HCT116 (cell line): ENCODE results near the gene TUT7. TPM values are rescaled to one million over a fixed set of nuclear protein-coding genes. Genes with fewer than 3 reads are reported as not detected.

ENCODE experiments used
- ATAC-seq: fragments of 200-7000 bp; cut with Tn5 transposase; 2 replicates; pipeline ENCODE4 v1.9.1; 2020; ENCODE audit warnings: mild to moderate bottlenecking, moderate library complexity
- BruUV-seq: library from RNA; stranded (reverse); fragments of 400-500 nt; replicated peaks from 2 replicates; lab custom pipeline; 2021; lab: Mats Ljungman, UMichigan
- CTCF ChIA-PET: fragments of 300-600 bp; sonication (Branson Sonifier 250); formaldehyde crosslinking; loops from one replicate; lab custom pipeline; 2021; ENCODE audit warnings: antibody characterized with exemption; lab: Charles Lee
- POLR2A ChIA-PET: fragments of 300-600, 350-600 bp; sonication (Branson Sonifier 250); formaldehyde crosslinking; loops from one replicate; lab custom pipeline; 2021; ENCODE audit warnings: antibody characterized with exemption; lab: Charles Lee
- RAD21 ChIA-PET, 2 experiments: fragments of 300-600 bp; sonication (Branson Sonifier 250); formaldehyde crosslinking; loops; one replicate each; lab custom pipeline; 2023; ENCODE audit warnings: low total read pairs in 2 of 2; ENCODE audit not compliant: uncharacterized antibody in 2 of 2, unreplicated experiment in 2 of 2, low non-redundant PET in 1 of 2; lab: Charles Lee
- DNase-seq: peaks from one replicate; pipeline ENCODE4 v3.0.0-alpha.2; 2010; ENCODE audit warnings: low read depth, low spot score
- H2AFZ ChIP-seq: fragments of 200-600 bp; shearing (Covaris generic), sonication (generic); 2 replicates; pipeline ENCODE4 v1.6.1; 2017; ENCODE audit warnings: low read depth, mixed run types, mixed read lengths, antibody characterized with exemption, low read length; ENCODE audit not compliant: poor library complexity, severe bottlenecking
- H3K27ac ChIP-seq: 2 replicates; pipeline ENCODE4 v1.5.1; 2012; ENCODE audit warnings: low read depth, low read length
- H3K27me3 ChIP-seq: fragments of 200-600 bp; sonication (generic); 2 replicates; pipeline ENCODE4 v1.6.1; 2016; ENCODE audit warnings: mixed run types, low read length, mixed read lengths; ENCODE audit not compliant: insufficient read depth
- H3K36me3 ChIP-seq, 2 experiments: fragments of 200-500 bp in 1 of 2; fragments of 200-600 bp in 1 of 2; sonication (Bioruptor generic) in 1 of 2; sonication (generic) in 1 of 2; 2 replicates each; pipeline versions ENCODE4 v1.5.1 to v1.6.1; 2014 to 2016; ENCODE audit warnings: low read length in 2 of 2, inconsistent platforms in 1 of 2, mixed read lengths in 1 of 2, mixed run types in 1 of 2; ENCODE audit not compliant: insufficient read depth in 2 of 2, control insufficient read depth in 1 of 2
- H3K4me1 ChIP-seq, 2 experiments: fragments of 200-600 bp in 1 of 2; sonication (generic) in 1 of 2; 2 replicates each; pipeline versions ENCODE4 v1.5.1 to v1.6.1; 2012 to 2017; ENCODE audit warnings: low read length in 2 of 2, inconsistent platforms in 1 of 2, mild to moderate bottlenecking in 1 of 2, mixed read lengths in 1 of 2, mixed run types in 1 of 2, moderate library complexity in 1 of 2; ENCODE audit not compliant: insufficient read depth in 2 of 2, control insufficient read depth in 1 of 2
- H3K4me2 ChIP-seq: fragments of 200-600 bp; sonication (generic); 2 replicates; pipeline ENCODE4 v1.6.1; 2017; ENCODE audit warnings: mixed run types, low read length, mixed read lengths
- H3K4me3 ChIP-seq, 2 experiments: fragments of 200-600 bp in 1 of 2; sonication (generic) in 1 of 2; replicated peaks in 1 of 2; 2 replicates each; pipeline ENCODE4 v1.5.1; 2011 to 2016; ENCODE audit warnings: low read length in 2 of 2, control low read depth in 1 of 2, low read depth in 1 of 2, mild to moderate bottlenecking in 1 of 2, mixed read lengths in 1 of 2, mixed run types in 1 of 2
- H3K79me2 ChIP-seq: fragments of 200-600 bp; sonication (generic); 2 replicates; pipeline ENCODE4 v1.6.1; 2017; ENCODE audit warnings: mild to moderate bottlenecking, mixed run types, low read length, moderate library complexity, mixed read lengths; ENCODE audit not compliant: insufficient read depth
- H3K9ac ChIP-seq: fragments of 200-600 bp; sonication (generic); 2 replicates; pipeline ENCODE4 v1.6.1; 2016; ENCODE audit warnings: low read length, mixed read lengths
- H3K9me2 ChIP-seq: fragments of 200-600 bp; sonication (generic), shearing (Covaris generic); 2 replicates; pipeline ENCODE4 v1.6.1; 2017; ENCODE audit warnings: mixed run types, mild to moderate bottlenecking, moderate library complexity; ENCODE audit not compliant: insufficient read depth
- H3K9me3 ChIP-seq, 2 experiments: fragments of 200-500 bp in 1 of 2; fragments of 200-600 bp in 1 of 2; sonication (Bioruptor generic) in 1 of 2; sonication (generic) in 1 of 2; 2 replicates each; pipeline ENCODE4 v1.6.1; 2014 to 2017; ENCODE audit warnings: low read length in 2 of 2, mixed read lengths in 2 of 2, inconsistent platforms in 1 of 2, low read depth in 1 of 2, mild to moderate bottlenecking in 1 of 2, mixed run types in 1 of 2, moderate library complexity in 1 of 2; ENCODE audit not compliant: control insufficient read depth in 1 of 2, insufficient read depth in 1 of 2
- H4K20me1 ChIP-seq: fragments of 200-600 bp; sonication (generic), shearing (Covaris generic); 2 replicates; pipeline ENCODE4 v1.6.1; 2017; ENCODE audit warnings: mixed run types, mild to moderate bottlenecking, moderate library complexity; ENCODE audit not compliant: insufficient read depth
- CEBPB ChIP-seq: IDR thresholded peaks from 2 replicates; pipeline ENCODE4 v1.6.1; 2012; ENCODE audit warnings: low read depth
- CTCF ChIP-seq, 3 experiments: fragments of 200-600 bp in 1 of 3; sonication (generic) in 1 of 3; IDR thresholded peaks in 2 of 3; conservative IDR thresholded peaks in 1 of 3; 2 replicates each; pipeline ENCODE4 v1.5.1; 2012 to 2017; ENCODE audit warnings: low read depth in 2 of 3, low read length in 2 of 3, antibody characterized with exemption in 1 of 3, borderline replicate concordance in 1 of 3, control low read depth in 1 of 3, mild to moderate bottlenecking in 1 of 3, mixed read lengths in 1 of 3, mixed run types in 1 of 3, moderate library complexity in 1 of 3; ENCODE audit not compliant: insufficient read depth in 1 of 3
- EGR1 ChIP-seq: IDR thresholded peaks from 2 replicates; pipeline ENCODE4 v1.6.1; 2012; ENCODE audit warnings: low read depth
- EZH2 ChIP-seq: fragments of 200-600 bp; sonication (generic); IDR thresholded peaks from 2 replicates; pipeline ENCODE4 v1.6.1; 2017; ENCODE audit warnings: antibody characterized with exemption, mixed run types
- EZH2phosphoT487 ChIP-seq: fragments of 200-600 bp; IDR thresholded peaks from 2 replicates; pipeline ENCODE4 v1.6.1; 2018; ENCODE audit warnings: antibody characterized with exemption, borderline replicate concordance
- FOSL1 ChIP-seq: IDR thresholded peaks from 2 replicates; pipeline ENCODE4 v1.6.1; 2012; ENCODE audit warnings: low read depth
- POLR2AphosphoS5 ChIP-seq: IDR thresholded peaks from 2 replicates; pipeline ENCODE4 v1.6.1; 2011; ENCODE audit warnings: mild to moderate bottlenecking, low read depth, low read length, moderate library complexity
- RAD21 ChIP-seq: IDR thresholded peaks from 2 replicates; pipeline ENCODE4 v1.6.1; 2012; ENCODE audit warnings: low read depth, mild to moderate bottlenecking
- REST ChIP-seq: IDR thresholded peaks from 2 replicates; pipeline ENCODE4 v1.6.1; 2012; ENCODE audit warnings: low read depth
- SRF ChIP-seq: IDR thresholded peaks from 2 replicates; pipeline ENCODE4 v1.6.1; 2012; ENCODE audit warnings: low read depth
- TCF7L2 ChIP-seq: IDR thresholded peaks from 2 replicates; pipeline ENCODE4 v1.7.0; 2011; ENCODE audit warnings: borderline replicate concordance, inconsistent platforms; ENCODE audit not compliant: insufficient read depth, insufficient read length; ENCODE audit errors: extremely low read depth
- YY1 ChIP-seq: IDR thresholded peaks from 2 replicates; pipeline ENCODE4 v1.6.1; 2011; ENCODE audit warnings: low read length, low read depth, moderate library complexity, mild to moderate bottlenecking; ENCODE audit not compliant: insufficient replicate concordance; ENCODE audit errors: extremely low read depth
- ZFX ChIP-seq: fragments of 450-650 bp; IDR thresholded peaks from 2 replicates; pipeline ENCODE4 v1.6.1; 2017
- intact Hi-C: fragments of 100-400 bp; cut with micrococcal nuclease; formaldehyde crosslinking; loops from 2 replicates; pipeline ENCODE4 v1.10.0; 2022
- total RNA-seq: library from RNA; stranded (reverse); gene quantifications from one replicate; pipeline ENCODE4 v1.2.1, GENCODE V29; 2021; ENCODE audit not compliant: unreplicated experiment

The TUT7 gene
- total RNA-seq, 1 experiment from 2014 or later = 23.1 TPM

DNA sequence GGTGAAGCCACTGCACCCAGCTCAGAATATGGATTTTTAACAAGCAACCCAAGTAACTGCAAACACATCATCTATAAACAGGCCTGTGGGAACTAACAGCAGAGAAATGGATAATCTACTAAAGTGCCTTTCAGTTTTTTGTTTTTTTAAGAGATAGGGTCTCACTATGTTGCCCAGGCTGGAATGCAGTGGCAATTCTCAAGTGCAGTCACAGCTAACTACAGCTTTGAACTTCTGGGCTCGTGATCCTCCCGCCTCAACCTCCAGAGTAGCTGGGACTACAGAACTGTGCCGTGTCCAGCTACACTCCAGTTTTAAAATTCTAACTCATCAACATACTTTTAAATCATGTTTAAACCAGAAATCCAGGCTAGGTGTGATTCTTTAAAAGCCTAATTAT is 11.9 kb downstream of the TUT7 start:
- Histone ChIP-seq H3K36me3 (peaks cover 21 to 61% of the 10 kb centered on the region in 2 experiments), H4K20me1 (no peaks in the 10 kb centered on the region), H3K9ac (no peak overlapping the region), H3K27ac (no peak overlapping the region), H3K27me3 (no peaks in the 10 kb centered on the region), H3K4me3 (no peak overlapping the region), H2AFZ (no peak overlapping the region), H3K9me3 (no peaks in the 10 kb centered on the region), H3K9me2 (no peaks in the 10 kb centered on the region), H3K79me2 (peaks cover 17% of the 10 kb centered on the region), H3K4me1 (no peaks in the 10 kb centered on the region), H3K4me2 (no peak overlapping the region)
- RAD21 ChIA-PET = no interaction called here
- CTCF ChIA-PET = no interaction called here
- intact Hi-C loops = no loop called here
- BruUV-seq = no TSS peak
- DNase-seq (no peak), ATAC-seq (no peak)
- POLR2A ChIA-PET = no interaction called here
- no peak for TF ChIP-seq YY1
- no peak for TF ChIP-seq POLR2AphosphoS5
- TF ChIP-seq EZH2phosphoT487 = no peak
- TF ChIP-seq FOSL1 = no peak
- no peak for TF ChIP-seq EGR1
- no peak for TF ChIP-seq EZH2
- TF ChIP-seq RAD21 = no peak
- TF ChIP-seq REST = no peak
- no peak for TF ChIP-seq ZFX
- TF ChIP-seq CEBPB = no peak
- TF ChIP-seq TCF7L2 = no peak
- TF ChIP-seq CTCF (IDR thresholded peaks at IDR 0.05 in 2 of 3, conservative IDR thresholded peaks at IDR 0.05 in 1 of 3; ENCODE audit: borderline replicate concordance in 1 of 3, insufficient read depth in 1 of 3, low read depth in 2 of 3, low read length in 2 of 3) = no peak
- TF ChIP-seq SRF = no peak
